ENCODE data around the gene MPP1.

The MPP1 gene

DNA sequence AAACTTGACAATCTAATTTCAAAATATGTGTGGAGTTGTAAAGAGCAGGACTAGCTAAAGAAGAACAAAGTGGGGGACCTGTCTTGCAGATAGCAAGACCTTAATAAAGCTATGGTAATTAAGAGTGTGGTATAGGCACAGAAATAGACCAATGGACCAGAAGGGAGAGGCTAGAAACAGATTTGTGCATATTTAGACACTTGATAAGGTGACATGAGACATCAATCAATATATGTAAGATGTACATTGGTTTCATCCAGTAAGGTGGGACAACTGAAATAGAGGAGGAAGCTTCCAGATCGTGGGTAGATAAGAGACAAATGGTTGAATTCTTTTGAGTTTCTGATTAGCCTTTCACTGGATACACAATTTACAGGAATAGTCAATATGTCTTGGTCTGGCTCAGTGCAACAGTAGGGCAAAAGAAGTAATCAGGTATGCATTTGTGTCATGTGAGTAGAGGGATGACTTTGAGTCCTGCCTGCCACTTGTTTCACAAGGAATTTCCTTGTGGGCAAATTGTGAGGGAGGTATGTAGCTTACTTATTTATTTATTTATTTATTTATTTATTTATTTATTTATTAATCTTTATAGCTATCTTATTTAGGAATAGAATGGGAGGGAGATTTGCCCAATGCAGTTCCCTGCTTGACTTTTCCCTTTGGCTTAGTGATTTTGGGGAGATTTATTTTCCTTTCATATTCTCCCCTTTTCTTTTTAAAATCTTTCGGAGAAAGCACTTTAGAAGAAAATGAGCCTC lies 7.2 kb upstream of the MPP1 start:
- DNase-seq (ENCODE audit: low spot score): no peak

DNA sequence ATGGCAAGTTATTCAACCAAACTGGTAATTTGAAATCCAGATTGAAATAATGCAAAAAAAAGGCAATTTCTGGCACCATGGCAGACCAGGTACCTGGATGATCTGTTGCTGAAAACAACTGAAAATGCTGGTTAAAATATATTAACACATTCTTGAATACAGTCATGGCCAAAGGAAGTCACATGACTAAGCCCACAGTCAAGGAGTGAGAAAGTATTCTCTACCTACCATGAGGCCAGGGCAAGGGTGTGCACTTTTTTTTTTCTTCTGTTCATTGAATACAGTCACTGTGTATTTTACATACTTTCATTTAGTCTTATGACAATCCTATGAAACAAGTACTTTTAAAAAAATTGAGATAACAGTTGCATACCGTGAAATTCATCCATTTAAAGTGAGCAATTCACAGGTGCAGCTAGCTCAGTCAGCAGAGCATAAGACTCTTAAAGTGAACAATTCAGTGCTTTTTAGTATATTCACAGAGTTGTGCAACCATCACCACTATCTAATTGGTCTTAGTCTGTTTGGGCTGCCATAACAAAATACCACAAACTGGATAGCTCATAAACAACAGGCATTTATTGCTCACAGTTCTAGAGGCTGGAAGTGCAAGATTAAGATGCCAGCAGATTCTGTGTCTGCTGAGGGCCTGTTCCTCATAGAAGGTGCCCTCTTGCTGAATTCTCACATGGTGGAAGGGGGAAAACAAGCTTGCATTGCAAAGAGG lies 4.8 kb upstream of the MPP1 start:
- DNase-seq (ENCODE audit: low spot score): no peak

DNA sequence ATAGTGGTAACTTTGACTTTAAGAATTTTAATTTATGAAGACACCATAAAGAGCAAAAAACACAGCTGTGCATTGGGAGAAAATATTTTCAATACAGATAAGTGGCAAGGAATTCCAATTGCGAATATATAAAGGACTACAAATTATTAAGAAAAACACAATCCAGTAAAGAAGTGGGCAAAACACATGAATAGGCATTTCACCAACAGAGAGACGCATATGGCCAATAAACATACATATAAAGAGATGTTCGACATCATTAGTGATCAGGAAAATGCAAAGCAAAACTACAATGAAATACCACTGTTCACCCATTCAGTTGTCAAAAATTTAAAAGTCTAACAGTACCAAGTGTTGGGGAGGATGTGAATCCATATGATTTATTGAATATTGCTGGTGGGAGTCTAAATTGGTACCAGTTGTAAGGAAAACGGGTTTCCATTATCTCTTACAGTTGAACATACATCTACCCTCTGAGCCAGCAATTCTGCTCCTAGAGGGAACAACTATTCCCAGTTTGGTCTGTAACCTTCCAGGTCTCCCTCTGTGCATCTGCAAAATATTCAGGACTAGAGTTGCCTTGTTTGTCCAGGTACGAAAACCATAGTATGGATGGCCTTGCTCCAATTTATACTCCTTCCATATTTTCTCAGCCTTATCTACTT lies 1.7 kb upstream of the MPP1 start:
- DNase-seq (ENCODE audit: low spot score): no peak

- DNase-seq (ENCODE audit: low spot score): no peak
These were observed 409 bp upstream of the MPP1 start for GRCh38 chrX:154805696-154806091.

- no peak for DNase-seq (ENCODE audit: low spot score)
These were observed 876 bp downstream of the MPP1 start for GRCh38 chrX:154804261-154804956.

GRCh38 chrX:154802947-154803346 lies 2.3 kb downstream of the MPP1 start:
- no peak for DNase-seq (ENCODE audit: low spot score)

DNA sequence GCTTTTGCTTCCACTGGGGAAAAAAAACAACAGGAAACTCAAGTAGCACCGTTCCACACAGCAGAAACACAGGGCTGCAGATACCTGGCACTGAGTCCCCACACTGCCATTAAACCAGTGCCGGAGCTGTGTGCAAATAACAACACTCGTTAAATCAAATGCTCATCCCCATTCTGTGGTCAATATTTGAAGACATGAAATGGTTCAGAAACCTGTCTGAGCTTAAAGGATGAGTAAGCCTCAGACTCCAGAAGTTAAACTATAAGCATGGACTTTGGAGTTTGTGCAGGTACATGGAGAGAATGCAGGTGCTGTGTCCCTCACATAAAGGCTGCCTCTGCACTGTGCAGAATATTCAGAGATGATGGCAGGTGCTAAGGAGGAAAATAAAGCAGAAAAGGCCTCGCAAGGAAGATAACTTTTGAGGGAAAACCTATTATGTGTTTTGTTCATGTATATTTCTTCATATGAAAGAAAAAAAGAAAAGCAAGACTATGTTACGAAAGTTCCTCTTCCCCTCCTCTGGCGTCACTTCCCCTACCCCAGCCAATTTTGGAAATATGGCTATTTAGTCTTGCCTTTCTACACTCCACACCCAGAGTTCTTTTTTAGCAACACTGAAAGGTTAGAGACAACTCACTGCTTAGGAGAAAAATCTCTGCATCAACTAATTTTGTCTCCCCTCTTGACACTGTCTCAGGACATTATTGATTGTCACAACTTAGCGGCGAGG lies 4.6 kb downstream of the MPP1 start:
- no peak for DNase-seq (ENCODE audit: low spot score)

DNA sequence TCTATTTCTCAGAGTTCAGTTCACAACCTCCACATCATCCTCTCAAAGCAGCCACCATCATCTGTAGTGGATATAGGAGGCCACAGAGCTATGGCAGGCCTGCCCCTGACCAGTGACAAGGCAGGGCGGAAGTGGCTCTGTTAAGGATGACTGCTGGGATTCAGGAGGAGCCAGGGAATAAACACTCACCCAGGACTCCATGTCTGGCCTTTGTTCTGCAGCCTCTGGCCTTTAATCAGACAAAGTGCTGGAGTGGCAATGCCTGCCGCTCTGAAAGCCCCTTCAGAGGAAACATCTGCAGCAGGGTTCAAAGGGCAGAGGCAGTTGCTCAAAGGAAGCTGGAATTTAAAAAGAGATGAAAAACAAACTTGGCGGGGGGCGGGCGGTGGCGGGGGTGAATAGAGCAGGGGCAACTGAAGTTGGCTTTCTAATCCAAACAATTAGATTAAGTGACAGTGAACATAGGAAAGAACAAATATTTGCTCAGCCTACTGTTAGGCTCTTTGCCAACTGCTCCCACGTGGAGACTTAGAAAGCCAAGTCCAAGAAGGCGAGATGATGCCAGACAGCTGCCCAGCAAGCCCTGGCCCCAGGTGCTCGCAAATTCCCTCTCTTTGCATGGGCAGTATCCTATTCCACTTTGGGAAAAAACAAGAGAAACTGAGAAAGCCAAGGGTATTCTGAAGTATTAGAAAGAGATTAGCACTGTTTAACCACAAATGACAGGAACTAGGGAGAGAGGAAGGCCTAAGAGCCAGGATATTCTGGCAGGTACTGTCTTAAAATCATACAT lies 5.5 kb downstream of the MPP1 start:
- no peak for DNase-seq (ENCODE audit: low spot score)

- DNase-seq (ENCODE audit: low spot score): no peak
These were observed 8.3 kb downstream of the MPP1 start for GRCh38 chrX:154797006-154797405.

DNA sequence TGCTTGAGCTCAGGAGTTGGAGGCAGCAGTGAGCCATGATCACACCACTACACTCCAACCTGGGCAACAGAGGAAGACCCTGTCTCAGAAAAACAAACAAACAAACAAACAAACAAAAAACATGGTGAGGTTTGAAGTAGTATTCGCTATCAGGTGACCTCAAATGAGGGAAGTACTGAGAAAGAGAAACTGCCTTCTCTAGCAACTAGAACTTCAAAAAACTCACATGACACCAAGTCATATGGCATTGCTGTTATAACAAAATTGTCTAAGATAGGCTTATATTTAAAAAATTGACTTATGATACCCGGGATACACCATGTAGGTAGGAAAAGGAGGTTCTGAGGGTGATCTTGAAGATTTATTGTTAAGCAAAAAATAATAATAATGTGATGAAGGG lies 10.3 kb downstream of the MPP1 start:
- no peak for DNase-seq (ENCODE audit: low spot score)

DNA sequence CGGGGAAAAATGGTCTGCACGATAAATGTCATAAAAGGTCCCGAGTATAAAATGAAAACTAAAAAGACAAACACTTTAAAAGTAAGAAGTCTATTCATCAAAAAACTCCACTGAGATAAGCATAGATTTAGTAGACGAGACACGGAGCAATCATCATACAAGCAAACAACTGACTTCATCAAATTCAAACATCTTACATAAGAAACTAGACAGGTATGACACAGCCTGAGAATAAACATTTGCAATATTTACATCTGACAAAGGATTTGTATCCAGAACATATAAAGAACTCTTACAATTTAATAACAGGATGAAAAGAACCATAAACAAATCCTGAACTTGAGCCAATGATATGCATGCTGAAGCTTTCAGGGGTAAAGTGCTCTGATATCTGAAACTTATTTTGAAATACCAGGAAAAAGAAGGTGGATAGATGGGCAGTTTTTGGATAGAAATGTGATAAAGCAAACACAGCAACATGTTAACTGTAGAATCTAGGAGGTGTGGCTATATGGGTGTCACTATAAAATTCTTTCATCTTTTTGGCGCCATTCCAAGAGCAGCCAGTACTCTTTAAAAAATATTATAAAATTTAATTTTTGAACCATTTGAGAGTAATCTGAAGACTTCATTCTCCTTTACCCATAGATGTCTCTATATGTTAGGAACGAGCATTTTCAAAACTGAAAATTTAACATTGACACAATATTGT lies 12.0 kb downstream of the MPP1 start:
- no peak for DNase-seq (ENCODE audit: low spot score)

GRCh38 chrX:154791939-154792338 lies 13.3 kb downstream of the MPP1 start:
- DNase-seq (ENCODE audit: low spot score): no peak

DNA sequence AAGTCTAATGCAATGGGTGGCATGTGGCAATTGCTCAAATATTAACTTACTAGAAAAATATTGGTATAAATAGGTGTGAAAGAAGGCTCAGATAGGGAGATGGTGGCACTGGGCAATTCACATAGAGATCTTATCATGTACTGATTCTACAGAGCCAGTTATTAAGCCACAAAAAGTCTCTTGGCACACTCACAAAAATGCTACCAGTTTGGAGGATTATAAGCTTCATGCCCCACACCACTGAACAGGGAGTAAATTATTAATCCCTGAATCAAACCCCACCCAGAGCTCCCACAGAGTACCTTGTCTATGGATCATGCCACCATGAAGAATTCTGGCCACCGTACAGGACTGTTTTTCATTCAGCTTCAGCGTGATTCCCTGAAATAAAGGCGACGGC lies 13.8 kb downstream of the MPP1 start:
- no peak for DNase-seq (ENCODE audit: low spot score)

DNA sequence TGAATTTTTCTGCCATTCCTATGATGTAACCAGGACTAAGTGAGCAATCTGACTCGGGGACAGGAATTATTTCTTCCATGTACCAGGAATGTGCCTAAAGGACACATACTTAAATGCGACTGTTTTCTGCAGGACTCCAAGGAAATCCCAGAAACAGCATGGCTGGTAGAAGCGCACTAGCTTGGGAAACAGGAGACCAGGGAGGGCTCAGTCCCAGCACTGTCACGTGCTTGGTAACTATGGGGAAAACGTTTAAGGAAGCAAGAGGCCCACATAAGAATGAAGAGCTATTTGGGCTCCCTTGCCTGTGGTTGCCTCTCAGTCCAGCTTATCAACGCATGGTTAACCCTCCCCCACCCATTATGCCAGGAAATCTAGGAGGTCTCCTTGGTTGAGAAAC lies 19.6 kb downstream of the MPP1 start:
- no peak for DNase-seq (ENCODE audit: low spot score)

DNA sequence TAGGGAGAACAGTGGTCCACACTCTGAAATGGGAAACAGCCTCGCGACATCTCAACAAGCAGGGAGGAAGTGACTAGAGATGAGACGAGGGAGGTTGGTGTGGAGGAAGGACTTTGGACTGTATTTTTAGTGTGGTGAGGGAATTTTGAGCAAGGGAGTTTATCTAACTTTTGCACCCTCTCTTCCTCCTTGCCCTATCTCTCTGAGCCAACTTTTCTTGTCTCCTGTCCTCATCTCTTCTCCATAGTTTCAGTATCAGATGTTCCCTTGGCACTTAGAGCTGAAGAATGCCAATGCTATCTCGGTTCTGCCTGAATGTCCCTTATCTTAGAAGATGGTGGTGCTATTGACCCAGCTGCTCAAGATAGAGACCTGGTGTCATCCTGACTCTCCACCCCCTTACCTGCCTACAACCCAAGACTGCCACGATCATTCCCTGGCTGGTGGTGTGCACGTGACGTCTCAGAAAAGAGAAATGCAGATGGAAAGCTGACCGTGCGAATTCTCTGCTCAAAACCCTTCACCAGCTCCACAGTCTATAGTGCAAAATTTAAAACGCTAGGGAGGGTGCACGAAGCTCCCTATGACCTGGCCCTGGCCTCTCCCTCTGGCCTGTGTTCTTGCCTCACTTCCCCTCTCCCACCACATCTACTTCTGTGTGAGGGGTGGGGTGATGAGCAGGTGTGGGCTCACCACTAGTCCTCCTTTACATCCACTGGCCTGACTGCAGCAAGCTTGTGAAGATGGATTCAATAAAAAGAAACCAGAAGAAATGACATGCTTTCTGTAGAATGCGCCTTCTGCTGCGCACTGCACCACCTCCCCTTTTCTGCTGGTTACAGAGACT lies 20.9 kb downstream of the MPP1 start:
- no peak for DNase-seq (ENCODE audit: low spot score)

GRCh38 chrX:154780968-154781367 lies 24.3 kb downstream of the MPP1 start:
- DNase-seq (ENCODE audit: low spot score): no peak

DNA sequence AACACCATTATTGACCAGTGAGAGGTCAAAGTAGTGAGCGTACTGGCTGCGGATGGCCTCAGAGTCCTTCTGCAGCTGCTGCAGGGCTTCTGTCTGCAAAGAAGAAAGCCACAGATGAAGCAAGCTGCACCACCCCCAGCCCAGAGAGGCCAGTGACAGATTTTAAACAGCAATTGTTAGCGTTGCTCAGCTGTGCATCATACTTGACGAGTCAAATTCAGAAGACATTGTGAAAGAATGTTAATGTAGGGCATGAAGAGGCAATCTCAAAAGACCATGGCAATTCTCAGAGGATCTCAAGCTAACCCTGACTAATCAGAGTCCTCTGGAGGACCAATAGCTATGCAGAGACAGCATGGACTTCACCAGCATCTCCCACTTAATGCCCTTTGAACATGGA lies 26.0 kb downstream of the MPP1 start:
- DNase-seq (ENCODE audit: low spot score): no peak

GRCh38 chrX:154776753-154777152 lies 28.5 kb downstream of the MPP1 start:
- DNase-seq (ENCODE audit: low spot score): no peak
